Heart left ventricle (tissue), 16 donors: ENCODE data around the gene PCDHB8. TPM values are rescaled to one million over a fixed set of nuclear protein-coding genes. Genes with fewer than 3 reads are reported as not detected.
"Not testable (repeated sequence)": the region's sequence is repeated elsewhere in the genome, so short reads cannot be mapped to it uniquely, and the experiment has no call there.

Source experiments
- ATAC-seq, 4 donors: fragments of 200-7000 bp; cut with Tn5 transposase; one replicate each; pipeline ENCODE4 v1.9.1; 2020 to 2022; ENCODE audit warnings: moderate library complexity in 4 of 4, mild to moderate bottlenecking in 3 of 4, moderate number of reproducible peaks in 1 of 4
- DNase-seq, 5 donors: peaks; one replicate each; pipeline ENCODE4 v3.0.0-alpha.2; 2020
- H3K27ac ChIP-seq, 12 donors: fragments of 200-600 bp; sonication (generic) in 4 of 12; one replicate each; pipeline versions ENCODE4 v1.5.0 to v1.8.0; 2016 to 2022; ENCODE audit warnings: mild to moderate bottlenecking in 2 of 12
- H3K27me3 ChIP-seq, 9 donors: fragments of 200-600 bp; sonication (generic) in 2 of 9; one replicate each; pipeline versions ENCODE4 v1.5.1 to v1.8.0; 2016 to 2022; ENCODE audit warnings: mild to moderate bottlenecking in 3 of 9
- H3K36me3 ChIP-seq, 9 donors: fragments of 200-600 bp; sonication (generic) in 2 of 9; one replicate each; pipeline versions ENCODE4 v1.5.0 to v1.8.0; 2018 to 2022; ENCODE audit warnings: mild to moderate bottlenecking in 2 of 9
- H3K4me1 ChIP-seq, 12 donors: fragments of 200-600 bp; sonication (generic) in 4 of 12; one replicate each; pipeline versions ENCODE4 v1.5.0 to v1.8.0; 2016 to 2022; ENCODE audit warnings: mild to moderate bottlenecking in 3 of 12
- H3K4me3 ChIP-seq, 12 donors: fragments of 200-600 bp; sonication (generic) in 4 of 12; one replicate each; pipeline versions ENCODE4 v1.5.0 to v1.8.0; 2017 to 2022; ENCODE audit warnings: mild to moderate bottlenecking in 9 of 12, moderate library complexity in 4 of 12
- H3K9me3 ChIP-seq, 12 donors: fragments of 200-600 bp; sonication (generic) in 4 of 12; one replicate each; pipeline versions ENCODE4 v1.5.0 to v1.8.0; 2016 to 2022; ENCODE audit warnings: mild to moderate bottlenecking in 1 of 12
- CTCF ChIP-seq, 12 donors: fragments of 200-600 bp; sonication (generic) in 4 of 12; IDR thresholded peaks; one replicate each; pipeline versions ENCODE4 v1.5.0 to v1.8.0; 2018 to 2022; ENCODE audit warnings: antibody characterized with exemption in 12 of 12, mild to moderate bottlenecking in 5 of 12
- POLR2A ChIP-seq, 2 donors: fragments of 450-650 bp; IDR thresholded peaks; one replicate each; pipeline ENCODE4 v1.6.1; 2017; ENCODE audit warnings: antibody characterized with exemption in 2 of 2, mild to moderate bottlenecking in 2 of 2, moderate library complexity in 2 of 2
- WGBS, 4 donors: extraction: QIAGEN DNeasy Blood & Tissue Kit in 2 of 4; methylation state at CpG; one replicate each; pipeline versions ENCODE4 v1.1.5 to v1.1.7; 2013 to 2018; 5-methylcytosine and 5-hydroxymethylcytosine counted together
- intact Hi-C, 10 donors: fragments of 100-400 bp; cut with DNase I; formaldehyde crosslinking; loops; one replicate each; pipeline versions ENCODE4 v1.11.1 to v1.14.2; 2022
- polyA plus RNA-seq, 2 donors: library from polyadenylated mRNA; stranded (reverse); fragments of 200-250 nt; gene quantifications; one replicate each; pipeline ENCODE4 v1.2.3, GENCODE V29; 2013
- total RNA-seq, 9 donors: library from RNA; depleted of rRNA in 2 of 9; stranded (reverse); fragments of >200 nt in 2 of 9; fragmentation: NEBNext Ultra II Directional in 3 of 9; extraction: Animal tissue kit (Norgen Biotek cat#: 25700) in 3 of 9; gene quantifications; one replicate each; pipeline versions ENCODE4 v1.1.0 to v1.2.4, GENCODE V29; 2016 to 2023
- donor health status: ischemic (EF 13 %, LVEDD 7.1; RV severe dilation, severe dysfunction).
- donor health status: healthy with polysubstance abuse.
- donor health status: DM: no; HTN: yes; CAD: no.
- donor health status: DM: no; HTN: no; CAD: no.
- donor health status: ischemic (EF 25% LVEDD 6.9; RV normal size, moderate dysfunction).
- donor health status: ischemic (EF 25% LVEDD 5.7; RV mildly dilated, moderate dysfunction).
- donor health status: healthy.
- donor health status: DM: yes; HTN: yes; CAD: no.
- donor health status: ischemic (EF 35%, LVEDD 5.7; RV mildly dilated, moderate dysfunction).
- donor health status: nonischemic (EF 11% LVEDD 7.7; RV severe dilation, severe dysfunction).
- donor health status: DM: yes; HTN: yes; CAD: no.
- donor health status: PGD.
- donor health status: ischemic (EF 29% LVEDD 5.4; RV normal size, mild dysfunction).
- donor health status: nonischemic (EF 23%, LVEDD 6.1; RV moderate dilation, normal function).

PCDHB8 gene
- total and polyA plus RNA-seq, 11 donors, result 0.23 to 3.8 (median 1.4) TPM

- Histone ChIP-seq H3K27me3 (peaks cover 0 to 63% (median 33%) of the 10 kb centered on the region in 9 donors), H3K27ac (no peak overlapping the region), H3K36me3 (no peaks in the 10 kb centered on the region), H3K4me1 (no peaks in the 10 kb centered on the region), H3K4me3 (no peak overlapping the region), H3K9me3 (peaks cover 0 to 75% (median 21%) of the 10 kb centered on the region in 12 donors)
- ATAC-seq (no peak), DNase-seq (no peak)
- no peak for TF ChIP-seq POLR2A (IDR thresholded peaks at IDR 0.05)
- 62 to 77% (median 63%) methylated on average over 1 of the region's 1 CpG for WGBS, 4 donors
- intact Hi-C loops, result loop anchor here in 3 of 10 donors (10.0 kb wide), 1 partner anchor 389 kb away; no protein-coding TSS in a partner anchor
These were observed 1.7 kb upstream of the PCDHB8 start for GRCh38 chr5:141175933-141176332.

GRCh38 chr5:141179371-141179770, 1.8 kb downstream of the PCDHB8 start:
- not testable (repeated sequence) for ATAC-seq, H3K27ac ChIP-seq, H3K4me1 ChIP-seq, H3K36me3 ChIP-seq, DNase-seq, H3K4me3 ChIP-seq
- Histone ChIP-seq H3K27me3 (peaks cover 0 to 76% (median 33%) of the 10 kb centered on the region in 9 donors), H3K9me3 (peaks cover 0 to 78% (median 24%) of the 10 kb centered on the region in 12 donors)
- intact Hi-C loops, result loop anchor here in 3 of 10 donors (10.0 kb wide), 1 partner anchor 385 kb away; no protein-coding TSS in a partner anchor
- WGBS, 4 donors, result 33 to 37% (median 36%) methylated on average over 31 to 36 of the region's 39 CpGs

GRCh38 chr5:141179876-141180275, 2.3 kb downstream of the PCDHB8 start:
- intact Hi-C loops, result loop anchor here in 5 of 10 donors (5.0 to 10.0 kb wide), 2 partner anchors 382 to 385 kb away; no protein-coding TSS in a partner anchor
- not testable (repeated sequence) for ATAC-seq, H3K4me3 ChIP-seq, H3K4me1 ChIP-seq, DNase-seq, H3K27ac ChIP-seq, H3K36me3 ChIP-seq
- Histone ChIP-seq H3K9me3 (peaks cover 0 to 78% (median 26%) of the 10 kb centered on the region in 12 donors), H3K27me3 (peaks cover 0 to 75% (median 29%) of the 10 kb centered on the region in 9 donors)
- WGBS, 4 donors, result 23 to 41% (median 34%) methylated on average over 3 to 32 of the region's 32 CpGs

GRCh38 chr5:141180313-141180712, 2.7 kb downstream of the PCDHB8 start:
- intact Hi-C loops, result loop anchor here in 2 of 10 donors (5.0 to 10.0 kb wide), 2 partner anchors 382 to 384 kb away; no protein-coding TSS in a partner anchor
- Histone ChIP-seq H3K4me1 (no peaks in the 10 kb centered on the region), H3K9me3 (peaks cover 0 to 78% (median 29%) of the 10 kb centered on the region in 12 donors), H3K27me3 (peaks cover 0 to 72% (median 24%) of the 10 kb centered on the region in 9 donors), H3K4me3 (no peak overlapping the region), H3K36me3 (peaks cover 0 to 4% (median 0%) of the 10 kb centered on the region in 9 donors), H3K27ac (no peak overlapping the region)
- TF ChIP-seq POLR2A (IDR thresholded peaks at IDR 0.05), result no peak
- no peak for TF ChIP-seq CTCF (IDR thresholded peaks at IDR 0.05)
- 46 to 64% (median 49%) methylated on average over 1 of the region's 1 CpG for WGBS, 4 donors
- DNase-seq, result no peak
- ATAC-seq, result no peak

- WGBS, 4 donors, result 7 to 17% (median 13%) methylated on average over 13 of the region's 13 CpGs
- DNase-seq, result peak in 2 of 5 donors; percentile 41 to 55
- intact Hi-C loops, result loop anchor here in 2 of 10 donors (5.0 to 10.0 kb wide), 2 partner anchors 380 to 383 kb away; no protein-coding TSS in a partner anchor
- H3K4me3 ChIP-seq, result peak within 1 kb of the TSS in 10 of 12 donors; percentile 30 to 62 (median 48)
- TF ChIP-seq POLR2A (IDR thresholded peaks at IDR 0.05), result no peak
- peak in 9 of 12 donors; percentile 9 to 56 (median 45) for TF ChIP-seq CTCF (IDR thresholded peaks at IDR 0.05)
- H3K36me3 ChIP-seq, result peaks cover 0 to 8% (median 0%) of the 10 kb centered on the region in 9 donors
- H3K9me3 ChIP-seq, result peaks cover 0 to 78% (median 30%) of the 10 kb centered on the region in 12 donors
- H3K27ac ChIP-seq, result peak within 1 kb of the TSS in 8 of 12 donors; percentile 2 to 72 (median 27)
- no peaks in the 10 kb centered on the region for H3K4me1 ChIP-seq
- H3K27me3 ChIP-seq, result peaks cover 0 to 67% (median 13%) of the 10 kb centered on the region in 9 donors
- peak in 3 of 4 donors; percentile 33 to 70 (median 37) for ATAC-seq
These were observed 4.7 kb downstream of the PCDHB8 start, which contains the start of gene PCDHB16 for GRCh38 chr5:141182248-141182647. Gene PCDHB16, plus strand, starts transcription at chr5:141182387. Its CDS starts 173 bp downstream, at chr5:141182560.

GRCh38 chr5:141184117-141184855, 6.7 kb downstream of the PCDHB8 start:
- not testable (repeated sequence) for ATAC-seq, H3K27ac ChIP-seq, H3K4me1 ChIP-seq, H3K36me3 ChIP-seq, DNase-seq, H3K4me3 ChIP-seq
- Histone ChIP-seq H3K9me3 (peaks cover 0 to 80% (median 28%) of the 10 kb centered on the region in 12 donors), H3K27me3 (peaks cover 0 to 61% (median 6%) of the 10 kb centered on the region in 9 donors)
- intact Hi-C loops, result loop anchor here in 2 of 10 donors (5.0 to 10.0 kb wide), 2 partner anchors 378 to 381 kb away; no protein-coding TSS in a partner anchor
- WGBS, 4 donors, result 30 to 50% (median 35%) methylated on average over 9 to 59 of the region's 69 CpGs
